Gastroesophageal sphincter (tissue), 4 donors: ENCODE results near the gene SRBD1. TPM values are rescaled to one million over a fixed set of nuclear protein-coding genes. Genes with fewer than 3 reads are reported as not detected.

Source experiments
- ATAC-seq: fragments of 150-250 bp; one replicate; pipeline ENCODE4 v1.9.1; 2016; ENCODE audit warnings: mild to moderate bottlenecking, moderate library complexity
- H3K27ac ChIP-seq, 4 donors: fragments of 200-600 bp; sonication (generic) in 3 of 4; 1 replicate in 3 of 4; 2 replicates in 1 of 4; pipeline ENCODE4 v1.5.1; 2016 to 2019
- H3K27me3 ChIP-seq: fragments of 200-600 bp; sonication (generic); one replicate; pipeline ENCODE4 v1.5.1; 2019
- H3K36me3 ChIP-seq, 2 donors: fragments of 200-600 bp; sonication (generic); one replicate each; pipeline ENCODE4 v1.5.1; 2019; ENCODE audit warnings: control low read depth in 1 of 2
- H3K4me1 ChIP-seq, 3 donors: fragments of 200-600 bp; sonication (generic); 1 replicate in 2 of 3; 2 replicates in 1 of 3; pipeline ENCODE4 v1.5.1; 2016 to 2019; ENCODE audit warnings: control low read depth in 2 of 3
- H3K4me3 ChIP-seq, 2 donors: fragments of 200-600 bp; sonication (generic); one replicate each; pipeline ENCODE4 v1.5.1; 2019; ENCODE audit warnings: mild to moderate bottlenecking in 1 of 2, moderate library complexity in 1 of 2
- H3K9me3 ChIP-seq, 3 donors: fragments of 200-600 bp; sonication (generic); one replicate each; pipeline ENCODE4 v1.5.1; 2017 to 2019; ENCODE audit warnings: control low read depth in 2 of 3
- CTCF ChIP-seq, 4 experiments: fragments of 200-600 bp in 2 of 4; fragments of 450-650 bp in 2 of 4; sonication (generic) in 1 of 4; IDR thresholded peaks; one replicate each; pipeline ENCODE4 v1.5.1; 2017 to 2019; ENCODE audit warnings: antibody characterized with exemption in 4 of 4, mild to moderate bottlenecking in 2 of 4, moderate library complexity in 2 of 4
- EP300 ChIP-seq: sonication (generic); formaldehyde crosslinking; IDR thresholded peaks from one replicate; pipeline ENCODE4 v1.6.1; 2017; ENCODE audit warnings: antibody characterized with exemption, mild to moderate bottlenecking
- POLR2A ChIP-seq, 2 donors: fragments of 450-650 bp; IDR thresholded peaks; one replicate each; pipeline ENCODE4 v1.6.1; 2017; ENCODE audit warnings: antibody characterized with exemption in 2 of 2, mild to moderate bottlenecking in 2 of 2, moderate library complexity in 1 of 2
- POLR2AphosphoS5 ChIP-seq: sonication (generic); formaldehyde crosslinking; IDR thresholded peaks from one replicate; pipeline ENCODE4 v1.6.1; 2017; ENCODE audit warnings: antibody characterized with exemption
- WGBS, 2 donors: methylation state at CpG; one replicate each; pipeline ENCODE4 v1.1.5; 2018; ENCODE audit warnings: low coverage in 1 of 2; 5-methylcytosine and 5-hydroxymethylcytosine counted together
- total RNA-seq, 4 donors: library from RNA; depleted of rRNA; stranded (reverse); fragments of >200 nt; gene quantifications; one replicate each; pipeline ENCODE4 v1.1.0, GENCODE V29; 2016

SRBD1 gene
- total RNA-seq, 4 donors from 2014 or later = 7.7 to 16.7 (median 12.5) TPM

DNA sequence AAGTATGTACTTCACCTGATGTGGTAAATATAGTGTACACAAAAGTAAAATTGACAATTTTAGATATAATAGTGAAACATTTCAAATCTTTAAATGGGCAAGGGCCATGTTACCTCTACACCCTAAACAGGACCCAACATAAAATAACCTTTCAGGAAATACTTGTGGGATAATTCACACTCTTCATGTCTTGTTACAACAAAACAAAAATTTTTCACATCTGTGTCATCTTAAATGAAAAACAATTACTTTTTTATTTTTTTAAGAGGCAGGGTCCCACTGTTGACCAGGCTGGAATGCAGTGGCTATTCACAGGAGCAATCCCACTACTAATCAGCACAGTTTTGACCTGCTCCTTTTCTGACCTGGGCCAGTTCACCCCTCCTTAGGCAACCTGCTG lies 42.1 kb downstream of the SRBD1 start:
- H3K27ac ChIP-seq = no peak overlapping the region
- H3K36me3 ChIP-seq = peaks cover 0 to 20% of the 10 kb centered on the region in 2 donors
- H3K4me3 ChIP-seq = no peak overlapping the region
- no peak for ATAC-seq
- no peaks in the 10 kb centered on the region for H3K9me3 ChIP-seq
- no peaks in the 10 kb centered on the region for H3K27me3 ChIP-seq
- H3K4me1 ChIP-seq = no peaks in the 10 kb centered on the region
- TF ChIP-seq POLR2A (IDR thresholded peaks at IDR 0.05) (no peak), CTCF (IDR thresholded peaks at IDR 0.05) (no peak), EP300 (no peak), POLR2AphosphoS5 (no peak)

DNA sequence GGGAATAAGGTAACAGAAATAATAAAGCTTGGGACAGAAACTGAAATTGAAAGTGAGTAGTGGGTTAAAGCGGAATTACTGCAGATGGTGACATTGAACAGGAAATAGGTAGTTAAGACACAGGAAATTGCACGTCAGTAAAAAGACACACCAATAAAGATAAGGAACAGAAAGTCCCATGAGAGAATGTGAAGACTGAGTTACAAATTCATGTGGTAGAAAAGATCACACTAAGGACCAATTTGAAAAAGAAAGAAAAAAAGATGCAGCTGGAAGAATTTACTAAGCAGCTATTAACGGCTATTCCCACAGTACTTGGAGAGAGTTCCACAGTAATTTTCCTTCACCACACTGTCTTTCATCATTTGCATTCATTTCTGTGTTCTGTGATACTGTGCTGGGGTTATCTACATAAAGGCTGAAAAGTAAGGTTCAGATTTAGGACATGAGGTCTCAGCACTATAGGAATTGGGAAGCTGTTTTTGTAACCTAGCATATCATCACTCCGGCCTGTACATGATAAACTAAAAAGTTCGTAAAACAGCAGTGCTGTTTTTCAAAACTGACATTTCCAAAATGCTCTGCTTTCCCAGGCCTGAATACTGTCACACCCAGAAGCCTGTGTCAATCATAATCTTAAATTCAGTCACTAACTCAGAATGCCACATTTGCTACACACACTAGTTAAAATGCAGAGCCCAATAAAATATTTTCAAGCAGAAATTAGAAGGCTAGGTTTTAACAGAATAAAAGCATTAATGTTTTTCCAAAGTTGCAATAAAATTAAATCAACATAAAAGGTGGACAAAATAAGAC lies 42.9 kb downstream of the SRBD1 start:
- Histone ChIP-seq H3K27me3 (no peaks in the 10 kb centered on the region), H3K4me1 (no peaks in the 10 kb centered on the region), H3K4me3 (no peak overlapping the region), H3K27ac (peak overlapping the region in 1 of 4 donors; percentile 10), H3K36me3 (peaks cover 0 to 18% of the 10 kb centered on the region in 2 donors), H3K9me3 (no peaks in the 10 kb centered on the region)
- WGBS, 2 donors = 75% methylated on average over 5 of the region's 5 CpGs
- no peak for ATAC-seq
- TF ChIP-seq CTCF (IDR thresholded peaks at IDR 0.05) (no peak), EP300 (no peak), POLR2AphosphoS5 (no peak), POLR2A (IDR thresholded peaks at IDR 0.05) (no peak)

- Histone ChIP-seq H3K27ac (no peak overlapping the region), H3K9me3 (no peaks in the 10 kb centered on the region), H3K27me3 (no peaks in the 10 kb centered on the region), H3K36me3 (peaks cover 0 to 10% of the 10 kb centered on the region in 2 donors), H3K4me1 (no peaks in the 10 kb centered on the region), H3K4me3 (no peak overlapping the region)
- ATAC-seq = no peak
- no peak for TF ChIP-seq CTCF (IDR thresholded peaks at IDR 0.05)
- no peak for TF ChIP-seq POLR2A (IDR thresholded peaks at IDR 0.05)
- no peak for TF ChIP-seq POLR2AphosphoS5
- no peak for TF ChIP-seq EP300
- 81 to 96% methylated on average over 5 to 7 of the region's 7 CpGs for WGBS, 2 donors
Observed at GRCh38 chr2:45567288-45567963, 43.6 kb downstream of the SRBD1 start.

DNA sequence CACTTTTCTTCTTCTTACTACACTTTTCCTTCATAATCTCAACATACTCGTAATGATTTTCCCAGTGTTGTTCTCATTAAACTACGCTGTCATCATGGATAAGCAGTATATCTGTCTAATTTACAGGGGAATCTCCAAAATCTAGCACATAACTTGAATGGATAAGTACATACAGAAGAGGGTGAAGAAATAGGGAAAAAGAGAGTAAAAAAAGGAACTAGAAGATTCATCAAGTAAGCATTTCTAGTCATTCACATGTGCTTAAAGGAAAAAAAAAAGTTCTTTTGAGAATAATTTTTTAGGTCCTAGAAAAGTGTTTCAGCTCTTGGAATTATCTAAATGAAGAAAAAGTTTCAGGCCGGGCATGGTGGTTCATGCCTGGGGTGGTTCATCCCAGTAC lies 51.6 kb downstream of the SRBD1 start:
- TF ChIP-seq EP300 = no peak
- no peak for TF ChIP-seq CTCF (IDR thresholded peaks at IDR 0.05)
- no peak for TF ChIP-seq POLR2A (IDR thresholded peaks at IDR 0.05)
- no peak for TF ChIP-seq POLR2AphosphoS5
- H3K9me3 ChIP-seq = no peaks in the 10 kb centered on the region
- no peaks in the 10 kb centered on the region for H3K4me1 ChIP-seq
- no peak overlapping the region for H3K4me3 ChIP-seq
- H3K27ac ChIP-seq = no peak overlapping the region
- 92 to 94% methylated on average over 2 to 3 of the region's 3 CpGs for WGBS, 2 donors
- H3K27me3 ChIP-seq = no peaks in the 10 kb centered on the region
- ATAC-seq = no peak
- H3K36me3 ChIP-seq = peaks cover 0 to under 1% of the 10 kb centered on the region in 2 donors

DNA sequence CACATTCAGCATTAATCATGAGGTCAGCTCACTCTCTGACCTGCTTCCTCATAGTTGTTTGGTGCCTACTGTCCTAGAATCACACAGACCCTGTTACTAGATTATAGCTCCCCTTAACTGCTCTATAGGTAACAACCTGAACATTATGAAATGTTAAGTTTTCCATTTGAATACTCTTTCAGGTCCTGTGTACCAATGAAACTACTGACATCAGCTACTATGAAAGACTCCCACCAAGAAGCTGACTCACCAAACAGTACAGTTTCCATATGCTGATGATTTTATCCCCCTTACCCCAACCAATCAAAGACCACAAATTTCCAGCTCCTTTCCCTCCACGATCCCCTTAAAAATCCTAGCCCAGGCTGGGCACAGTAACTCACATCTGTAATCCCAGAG lies 56.3 kb downstream of the SRBD1 start:
- no peak for ATAC-seq

More for the DNA sequence above, 56.3 kb downstream of the SRBD1 start:
- Histone ChIP-seq H3K27me3 (no peaks in the 10 kb centered on the region), H3K4me3 (no peak overlapping the region), H3K27ac (no peak overlapping the region), H3K4me1 (no peaks in the 10 kb centered on the region), H3K9me3 (no peaks in the 10 kb centered on the region), H3K36me3 (peaks cover 0 to 23% of the 10 kb centered on the region in 2 donors)
- TF ChIP-seq POLR2AphosphoS5 (no peak), CTCF (IDR thresholded peaks at IDR 0.05) (no peak), POLR2A (IDR thresholded peaks at IDR 0.05) (no peak)
- whole genome bisulfite sequencing, 2 donors = 60 to 100% methylated on average over 1 of the region's 1 CpG
